Stomach (tissue), 4 donors: Measurements from ENCODE around the gene CENPP.

Experiments used
- CTCF ChIP-seq, 7 experiments: fragments of 450-650 bp in 4 of 7; fragments of 200-600 bp in 3 of 7; sonication (generic) in 3 of 7; IDR thresholded peaks; one replicate each; pipeline ENCODE4 v1.5.1; 2016 to 2019; ENCODE audit warnings: antibody characterized with exemption in 7 of 7, control low read depth in 2 of 7, mild to moderate bottlenecking in 1 of 7
- EP300 ChIP-seq: sonication (generic); formaldehyde crosslinking; IDR thresholded peaks from one replicate; pipeline ENCODE4 v1.6.1; 2017; ENCODE audit warnings: antibody characterized with exemption
- POLR2A ChIP-seq, 4 donors: fragments of 450-650 bp; IDR thresholded peaks; one replicate each; pipeline ENCODE4 v1.6.1; 2016; ENCODE audit warnings: antibody characterized with exemption in 4 of 4, control low read depth in 2 of 4, mild to moderate bottlenecking in 1 of 4, moderate library complexity in 1 of 4
- POLR2AphosphoS5 ChIP-seq, 3 donors: sonication (generic); formaldehyde crosslinking; IDR thresholded peaks; one replicate each; pipeline ENCODE4 v1.6.1; 2016; ENCODE audit warnings: antibody characterized with exemption in 3 of 3

- no peak for TF ChIP-seq CTCF (IDR thresholded peaks at IDR 0.05)
- no peak for TF ChIP-seq EP300
- no peak for TF ChIP-seq POLR2A (IDR thresholded peaks at IDR 0.05)
- TF ChIP-seq POLR2AphosphoS5 (IDR thresholded peaks at IDR 0.05) = no peak
Observed at GRCh38 chr9:92369075-92369474, 43.3 kb downstream of the CENPP start.
